Posterior vena cava (tissue), 2 donors: ENCODE data around the gene CES1. TPM values are rescaled to one million over a fixed set of nuclear protein-coding genes. Genes with fewer than 3 reads are reported as not detected.
"Not testable (repeated sequence)": the region's sequence is repeated elsewhere in the genome, so short reads cannot be mapped to it uniquely, and the experiment has no call there.

Experiments used
- DNase-seq: peaks from one replicate; pipeline ENCODE4 v3.0.0-alpha.2; 2020; ENCODE audit warnings: low spot score
- intact Hi-C, 2 donors: fragments of 100-400 bp; cut with DNase I; formaldehyde crosslinking; loops; one replicate each; pipeline versions ENCODE4 v1.14.1 to v1.14.2; 2022 to 2023
- total RNA-seq, 2 donors: library from RNA; stranded (reverse); fragmentation: NEBNext Ultra II Directional; extraction: Animal tissue kit (Norgen Biotek cat#: 25700); gene quantifications; one replicate each; pipeline ENCODE4 v1.2.1, GENCODE V29; 2021
- donor health status: DM: yes; HTN: yes; CAD: no.
- donor health status: DM: yes; HTN: yes; CAD: no.

Gene CES1
- total RNA-seq, 2 donors from 2014 or later, result 29.9 to 95.9 TPM

DNA sequence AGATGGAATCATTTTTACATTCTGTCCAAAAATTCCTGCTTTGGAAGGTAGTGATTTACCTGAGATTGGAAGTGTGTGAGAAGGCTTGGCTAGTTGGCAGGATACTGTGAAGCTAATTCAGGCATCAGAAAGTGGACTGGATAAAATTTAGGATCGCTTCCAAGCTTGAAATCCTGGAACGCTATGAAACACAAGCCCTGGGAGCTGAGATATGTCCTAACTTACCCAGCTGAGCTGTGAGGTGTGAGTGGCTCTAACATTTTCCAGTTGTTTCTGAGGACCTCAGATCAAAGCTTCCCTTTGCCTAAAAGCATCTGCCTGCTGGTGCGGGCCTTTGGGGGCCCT, 73.0 kb downstream of the CES1 start:
- DNase-seq, result not testable (repeated sequence)
- intact Hi-C loops, result loop anchor here in 1 of 2 donors (10.0 kb wide), 1 partner anchor 65 kb away; no protein-coding TSS in a partner anchor

- intact Hi-C loops, result loop anchor here in 1 of 2 donors (10.0 kb wide), 1 partner anchor 67 kb away; no protein-coding TSS in a partner anchor
- DNase-seq, result not testable (repeated sequence)
Measured at GRCh38 chr16:55757595-55758527, 75.0 kb downstream of the CES1 start.

GRCh38 chr16:55756963-55757362, 75.9 kb downstream of the CES1 start:
- DNase-seq, result peak; percentile 11
- intact Hi-C loops, result loop anchor here in 1 of 2 donors (10.0 kb wide), 1 partner anchor 68 kb away; no protein-coding TSS in a partner anchor

DNA sequence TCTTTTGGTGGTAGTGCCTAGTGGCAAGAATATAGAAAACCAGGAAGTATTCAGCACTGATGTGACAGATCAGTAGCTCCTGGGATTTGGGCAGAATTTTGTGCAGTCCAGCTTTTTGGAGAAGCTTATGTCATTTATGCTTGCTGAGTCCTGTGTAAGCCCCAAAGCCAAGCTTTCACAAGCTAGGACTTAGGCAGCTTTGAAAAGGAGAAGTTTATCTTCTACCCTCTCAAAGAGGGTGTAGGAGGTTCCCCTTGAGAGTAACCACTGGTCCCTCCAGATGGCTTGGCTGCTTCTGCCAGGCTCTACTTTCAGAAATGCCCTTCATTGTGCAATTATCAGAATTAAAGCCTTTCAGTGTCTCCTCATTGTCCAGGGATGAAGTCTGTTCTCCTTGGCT, 78.8 kb downstream of the CES1 start:
- no peak for DNase-seq
- intact Hi-C loops, result loop anchor here in 1 of 2 donors (10.0 kb wide), 1 partner anchor 71 kb away; no protein-coding TSS in a partner anchor

DNA sequence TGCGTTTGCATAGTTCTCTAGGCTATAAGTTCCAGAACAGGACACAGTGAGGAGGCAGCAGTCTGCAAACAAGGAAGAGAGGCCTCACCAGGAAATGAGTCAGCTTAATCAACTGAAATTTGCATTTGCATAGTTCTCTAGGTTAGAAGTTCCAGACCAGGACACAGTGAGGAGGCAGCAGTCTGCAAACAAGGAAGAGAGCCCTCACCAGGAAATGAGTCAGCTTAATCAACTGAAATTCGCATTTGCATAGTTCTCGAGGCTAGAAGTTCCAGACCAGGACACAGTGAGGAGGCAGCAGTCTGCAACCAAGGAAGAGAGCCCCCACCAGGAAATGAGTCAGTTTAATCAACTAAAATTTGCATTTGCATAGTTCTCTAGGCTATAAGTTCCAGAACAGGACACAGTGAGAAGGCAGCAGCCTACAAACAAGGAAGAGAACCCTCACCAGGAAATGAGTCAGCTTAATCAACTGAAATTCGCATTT, 79.7 kb downstream of the CES1 start:
- peak; percentile 9 for DNase-seq
- intact Hi-C loops, result loop anchor here in 1 of 2 donors (10.0 kb wide), 1 partner anchor 72 kb away; no protein-coding TSS in a partner anchor

Other genes with a start within 250 kb of the CES1 start
- gene SLC6A2, start 177.1 kb downstream of the CES1 start, total RNA-seq, result under 1 TPM in 1 of 2 donors, not detected in 1; 0.23 TPM
- gene CES5A, start 42.3 kb upstream of the CES1 start, total RNA-seq, result not detected